ENCODE measurements around the gene CD3D. TPM values are rescaled to one million over a fixed set of nuclear protein-coding genes. Genes with fewer than 3 reads are reported as not detected.
A peak's percentile ranks its signal among the peaks of the same experiment; 100 is the strongest.

CD3D gene
- total RNA-seq, 2 experiments from 2014 or later, result 316 to 325 TPM

- CTCF ChIA-PET, result interaction anchor here (1.0 to 2.8 kb wide), 5 partner anchors 13 to 228 kb away, joined by 3 to 14 read pairs (median 5); no protein-coding TSS in a partner anchor
Observed at GRCh38 chr11:118366287-118366686, 23.8 kb upstream of the CD3D start.

GRCh38 chr11:118364956-118365615 lies 22.6 kb upstream of the CD3D start:
- peaks cover 35% of the 10 kb centered on the region for H3K4me1 Mint-ChIP-seq (ENCODE audit: low read depth)
- DNase-seq, result no peak
- POLR2A ChIA-PET, result interaction anchor here (0.7 to 1.5 kb wide), 3 partner anchors 21 to 150 kb away, joined by 3 to 5 read pairs (median 4); partner anchors contain the start of gene CD3D
- CTCF ChIA-PET, result interaction anchor here (0.8 to 2.8 kb wide), 13 partner anchors 8 to 230 kb away, joined by 3 to 14 read pairs (median 3); no protein-coding TSS in a partner anchor
- intact Hi-C loops (cut with micrococcal nuclease), result no loop called here
- no peaks in the 10 kb centered on the region for H3K27me3 Mint-ChIP-seq
- peaks cover 34% of the 10 kb centered on the region for H3K36me3 Mint-ChIP-seq (ENCODE audit: low read depth)
- no peak overlapping the region for H3K27ac Mint-ChIP-seq
- no peak for ATAC-seq
- H3K4me3 Mint-ChIP-seq, result no peak overlapping the region
- H3K9me3 Mint-ChIP-seq, result no peaks in the 10 kb centered on the region
- TF ChIP-seq CTCF (IDR thresholded peaks at IDR 0.05), result no peak

More at GRCh38 chr11:118366287-118366686, 23.8 kb upstream of the CD3D start:
- Mint-ChIP-seq H3K4me1 (ENCODE audit: low read depth) (peaks cover 26% of the 10 kb centered on the region), H3K36me3 (ENCODE audit: low read depth) (peaks cover 38% of the 10 kb centered on the region), H3K27me3 (no peaks in the 10 kb centered on the region), H3K9me3 (no peaks in the 10 kb centered on the region), H3K27ac (no peak overlapping the region), H3K4me3 (no peak overlapping the region)
- intact Hi-C loops (cut with micrococcal nuclease), result no loop called here
- no peak for DNase-seq
- ATAC-seq, result no peak
- POLR2A ChIA-PET, result no interaction called here
- no peak for TF ChIP-seq CTCF (IDR thresholded peaks at IDR 0.05)

GRCh38 chr11:118359295-118359958 lies 16.9 kb upstream of the CD3D start, which contains the start of gene UBE4A:
TSS of gene UBE4A (plus strand) at chr11:118359600. CDS start at chr11:118365081, 5,481 bp downstream.
- ATAC-seq (peak; percentile 93), DNase-seq (peak; percentile 99)
- H3K36me3 Mint-ChIP-seq (ENCODE audit: low read depth), result peaks cover 10% of the 10 kb centered on the region
- ChIA-PET CTCF (interaction anchor here (0.6 to 1.6 kb wide), 10 partner anchors 14 to 161 kb away, joined by 3 to 5 read pairs (median 3); partner anchors contain the start of gene CD3D), POLR2A (interaction anchor here (0.8 to 1.6 kb wide), 14 partner anchors 9 to 118 kb away, joined by 3 to 11 read pairs (median 4); partner anchors contain the start of genes CD3D, CD3G and KMT2A)
- peak within 1 kb of the TSS; percentile 91 for H3K27ac Mint-ChIP-seq
- H3K4me3 Mint-ChIP-seq, result peak within 1 kb of the TSS; percentile 90
- intact Hi-C loops (cut with micrococcal nuclease), result no loop called here
- TF ChIP-seq CTCF (IDR thresholded peaks at IDR 0.05), result no peak
- H3K4me1 Mint-ChIP-seq (ENCODE audit: low read depth), result peaks cover 45% of the 10 kb centered on the region
- H3K27me3 Mint-ChIP-seq, result no peaks in the 10 kb centered on the region
- H3K9me3 Mint-ChIP-seq, result no peaks in the 10 kb centered on the region

- intact Hi-C loops (cut with micrococcal nuclease), result no loop called here
- no peak overlapping the region for H3K4me3 Mint-ChIP-seq
- peaks cover 8% of the 10 kb centered on the region for H3K36me3 Mint-ChIP-seq (ENCODE audit: low read depth)
- H3K9me3 Mint-ChIP-seq, result no peaks in the 10 kb centered on the region
- ATAC-seq (no peak), DNase-seq (no peak)
- H3K4me1 Mint-ChIP-seq (ENCODE audit: low read depth), result peaks cover 44% of the 10 kb centered on the region
- ChIA-PET POLR2A (interaction anchor here (2.1 kb wide), 1 partner anchor 10 kb away, joined by 6 read pairs; no protein-coding TSS in a partner anchor), CTCF (interaction anchor here (2.3 kb wide), 1 partner anchor 160 kb away, joined by 8 read pairs; no protein-coding TSS in a partner anchor)
- no peak for TF ChIP-seq CTCF (IDR thresholded peaks at IDR 0.05)
- H3K27me3 Mint-ChIP-seq, result no peaks in the 10 kb centered on the region
- H3K27ac Mint-ChIP-seq, result peak overlapping the region; percentile 19
Observed at GRCh38 chr11:118358071-118358470, 15.6 kb upstream of the CD3D start.
